Measurements from ENCODE around the gene COL23A1. TPM values are rescaled to one million over a fixed set of nuclear protein-coding genes. Genes with fewer than 3 reads are reported as not detected.

Gene COL23A1
- polyA plus RNA-seq, 3 donors = 0.11 to 0.21 TPM; not detected in 1

DNA sequence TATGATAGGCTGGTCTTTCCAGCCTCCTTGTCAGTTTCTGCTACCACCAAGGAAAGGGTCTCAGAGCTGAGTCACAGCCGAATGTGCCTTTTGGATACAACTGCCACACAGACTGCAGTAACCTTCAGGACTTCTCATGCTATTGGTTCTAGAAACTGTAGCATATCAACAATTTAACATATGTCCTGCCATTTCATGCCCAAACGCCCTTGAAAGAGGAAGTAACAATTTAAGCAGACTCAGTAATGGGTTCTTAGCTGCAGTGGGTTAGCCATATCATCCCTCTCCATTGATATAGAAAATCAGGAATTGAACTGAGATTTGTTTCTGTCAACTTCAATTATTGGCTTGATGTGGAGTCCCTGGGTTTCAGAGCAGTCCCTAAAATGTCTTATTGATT is 40.8 kb upstream of the COL23A1 start:
- no peak overlapping the region for H3K4me2 ChIP-seq (replicated peaks; ENCODE audit: extremely low read depth, low read length, poor library complexity, severe bottlenecking)
- peaks cover 9% of the 10 kb centered on the region for H3K79me2 ChIP-seq (ENCODE audit: insufficient read depth, low read length)
- Mint-ChIP-seq H3K4me3 (no peak overlapping the region), H3K4me1 (peaks cover 2% of the 10 kb centered on the region), H3K27ac (no peak overlapping the region), H3K36me3 (peaks cover 0 to 4% of the 10 kb centered on the region in 2 donors), H3K27me3 (ENCODE audit: low read depth in 3 of 3) (peaks cover 4 to 8% (median 5%) of the 10 kb centered on the region in 3 donors), H3K9me3 (peaks cover 10 to 27% (median 19%) of the 10 kb centered on the region in 7 donors)
- TF ChIP-seq, protein P1, sequence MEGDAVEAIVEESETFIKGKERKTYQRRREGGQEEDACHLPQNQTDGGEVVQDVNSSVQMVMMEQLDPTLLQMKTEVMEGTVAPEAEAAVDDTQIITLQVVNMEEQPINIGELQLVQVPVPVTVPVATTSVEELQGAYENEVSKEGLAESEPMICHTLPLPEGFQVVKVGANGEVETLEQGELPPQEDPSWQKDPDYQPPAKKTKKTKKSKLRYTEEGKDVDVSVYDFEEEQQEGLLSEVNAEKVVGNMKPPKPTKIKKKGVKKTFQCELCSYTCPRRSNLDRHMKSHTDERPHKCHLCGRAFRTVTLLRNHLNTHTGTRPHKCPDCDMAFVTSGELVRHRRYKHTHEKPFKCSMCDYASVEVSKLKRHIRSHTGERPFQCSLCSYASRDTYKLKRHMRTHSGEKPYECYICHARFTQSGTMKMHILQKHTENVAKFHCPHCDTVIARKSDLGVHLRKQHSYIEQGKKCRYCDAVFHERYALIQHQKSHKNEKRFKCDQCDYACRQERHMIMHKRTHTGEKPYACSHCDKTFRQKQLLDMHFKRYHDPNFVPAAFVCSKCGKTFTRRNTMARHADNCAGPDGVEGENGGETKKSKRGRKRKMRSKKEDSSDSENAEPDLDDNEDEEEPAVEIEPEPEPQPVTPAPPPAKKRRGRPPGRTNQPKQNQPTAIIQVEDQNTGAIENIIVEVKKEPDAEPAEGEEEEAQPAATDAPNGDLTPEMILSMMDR (IDR thresholded peaks at IDR 0.05) = no peak
- peaks cover 3% of the 10 kb centered on the region for H4K20me1 ChIP-seq (ENCODE audit: insufficient read depth, low read length)
- no peak overlapping the region for H3K4me3 ChIP-seq (replicated peaks in 1 of 3; ENCODE audit: low read depth in 2 of 3, low read length in 3 of 3)
- H2AFZ ChIP-seq (ENCODE audit: insufficient read depth, low read depth, low read length, poor library complexity, severe bottlenecking) = no peak overlapping the region
- H3K9me3 ChIP-seq (replicated peaks in 1 of 2; ENCODE audit: control insufficient read depth in 1 of 2, insufficient read depth in 1 of 2, low read length in 2 of 2) = peaks cover 13 to 14% of the 10 kb centered on the region in 2 donors
- H3K27ac ChIP-seq (ENCODE audit: low read depth in 1 of 2, low read length in 2 of 2) = no peak overlapping the region
- no peaks in the 10 kb centered on the region for H3K27me3 ChIP-seq (ENCODE audit: control insufficient read depth in 2 of 2, insufficient read depth in 2 of 2, low read length in 2 of 2)
- WGBS (ENCODE audit: insufficient coverage) = 100% methylated on average over 1 of the region's 2 CpGs
- no peak overlapping the region for H3K9ac ChIP-seq (ENCODE audit: insufficient read depth, low read length, poor library complexity, severe bottlenecking)
- no peak for DNase-seq
- intact Hi-C loops (cut with micrococcal nuclease) = no loop called here
- peaks cover 5% of the 10 kb centered on the region in 2 donors for H3K4me1 ChIP-seq (ENCODE audit: control insufficient read depth in 1 of 2, insufficient read depth in 2 of 2, low read length in 2 of 2)
- no peaks in the 10 kb centered on the region for H3K36me3 ChIP-seq (replicated peaks in 1 of 2; ENCODE audit: control insufficient read depth in 1 of 2, insufficient read depth in 2 of 2, low read length in 2 of 2)

DNA sequence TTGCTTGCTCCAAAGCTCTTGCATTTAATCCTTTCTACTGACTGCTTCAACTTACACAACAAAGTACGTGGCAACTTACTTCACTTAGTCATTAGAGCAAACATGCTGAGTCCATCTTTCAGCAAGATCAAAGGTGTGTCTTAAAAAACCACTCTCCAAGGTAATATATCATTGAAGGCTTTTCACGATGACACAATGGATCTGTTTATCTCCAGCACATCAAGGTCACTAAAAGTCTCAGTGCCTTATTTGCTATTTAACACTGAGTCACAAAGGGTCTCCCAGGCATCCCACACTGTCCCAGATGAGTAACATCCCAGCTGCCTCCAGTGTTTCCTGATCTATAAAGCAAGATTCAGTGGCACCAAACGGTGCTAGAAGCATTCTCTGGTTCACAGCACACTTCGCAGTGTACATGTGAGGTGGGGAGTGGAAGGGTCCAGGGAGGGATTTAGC is 40.3 kb upstream of the COL23A1 start:
- H3K4me3 Mint-ChIP-seq = no peak overlapping the region

More for the DNA sequence above, 40.3 kb upstream of the COL23A1 start:
- Histone ChIP-seq H3K4me2 (replicated peaks; ENCODE audit: extremely low read depth, low read length, poor library complexity, severe bottlenecking) (no peak overlapping the region), H3K4me1 (ENCODE audit: control insufficient read depth in 1 of 2, insufficient read depth in 2 of 2, low read length in 2 of 2) (peaks cover 7 to 9% of the 10 kb centered on the region in 2 donors), H3K9me3 (replicated peaks in 1 of 2; ENCODE audit: control insufficient read depth in 1 of 2, insufficient read depth in 1 of 2, low read length in 2 of 2) (peaks cover 13 to 14% of the 10 kb centered on the region in 2 donors), H3K9ac (ENCODE audit: insufficient read depth, low read length, poor library complexity, severe bottlenecking) (no peak overlapping the region), H3K27me3 (ENCODE audit: control insufficient read depth in 2 of 2, insufficient read depth in 2 of 2, low read length in 2 of 2) (no peaks in the 10 kb centered on the region), H4K20me1 (ENCODE audit: insufficient read depth, low read length) (peaks cover 6% of the 10 kb centered on the region), H2AFZ (ENCODE audit: insufficient read depth, low read depth, low read length, poor library complexity, severe bottlenecking) (no peak overlapping the region), H3K27ac (ENCODE audit: low read depth in 1 of 2, low read length in 2 of 2) (no peak overlapping the region), H3K79me2 (ENCODE audit: insufficient read depth, low read length) (peaks cover 13% of the 10 kb centered on the region), H3K4me3 (replicated peaks in 1 of 3; ENCODE audit: low read depth in 2 of 3, low read length in 3 of 3) (no peak overlapping the region), H3K36me3 (replicated peaks in 1 of 2; ENCODE audit: control insufficient read depth in 1 of 2, insufficient read depth in 2 of 2, low read length in 2 of 2) (no peaks in the 10 kb centered on the region)
- no peak for DNase-seq
- intact Hi-C loops (cut with micrococcal nuclease) = no loop called here
- H3K27ac Mint-ChIP-seq = no peak overlapping the region
- peaks cover 0 to 4% of the 10 kb centered on the region in 2 donors for H3K36me3 Mint-ChIP-seq
- TF ChIP-seq, protein P1 (IDR thresholded peaks at IDR 0.05) = no peak
- peaks cover 4 to 7% (median 5%) of the 10 kb centered on the region in 3 donors for H3K27me3 Mint-ChIP-seq (ENCODE audit: low read depth in 3 of 3)
- 79% methylated on average over 4 of the region's 4 CpGs for WGBS (ENCODE audit: insufficient coverage)
- H3K4me1 Mint-ChIP-seq = peaks cover 5% of the 10 kb centered on the region
- H3K9me3 Mint-ChIP-seq = peaks cover 10 to 27% (median 19%) of the 10 kb centered on the region in 7 donors
